GM12872 (cell line): ENCODE measurements around the gene MSL1.

Experiments
- CTCF ChIP-seq: IDR thresholded peaks from 3 replicates; pipeline ENCODE4 v1.5.1; 2011; ENCODE audit warnings: low read depth, mild to moderate bottlenecking, low read length, moderate library complexity; ENCODE audit not compliant: insufficient read depth

The MSL1 gene

DNA sequence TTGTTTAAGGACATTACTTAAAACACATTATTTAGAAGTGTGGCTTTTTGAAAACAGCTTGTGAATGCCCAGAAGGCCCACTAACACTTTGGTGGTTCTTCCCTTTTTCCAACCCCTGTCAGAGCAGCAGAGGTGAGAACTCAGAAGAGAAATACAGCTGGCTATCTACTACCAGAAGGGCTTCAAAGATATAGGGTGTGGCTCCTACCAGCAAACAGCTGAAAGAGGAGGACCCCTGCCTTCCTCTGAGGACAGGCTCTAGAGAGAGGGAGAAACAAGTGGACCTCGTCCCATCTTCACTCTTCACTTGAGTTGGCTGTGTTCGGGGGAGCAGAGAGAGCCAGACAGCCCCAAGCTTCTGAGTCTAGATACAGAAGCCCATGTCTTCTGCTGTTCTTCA lies 48.6 kb downstream of the MSL1 start:
- TF ChIP-seq CTCF, result no peak

GRCh38 chr17:40171750-40172149 lies 50.0 kb downstream of the MSL1 start:
- TF ChIP-seq CTCF, result no peak

DNA sequence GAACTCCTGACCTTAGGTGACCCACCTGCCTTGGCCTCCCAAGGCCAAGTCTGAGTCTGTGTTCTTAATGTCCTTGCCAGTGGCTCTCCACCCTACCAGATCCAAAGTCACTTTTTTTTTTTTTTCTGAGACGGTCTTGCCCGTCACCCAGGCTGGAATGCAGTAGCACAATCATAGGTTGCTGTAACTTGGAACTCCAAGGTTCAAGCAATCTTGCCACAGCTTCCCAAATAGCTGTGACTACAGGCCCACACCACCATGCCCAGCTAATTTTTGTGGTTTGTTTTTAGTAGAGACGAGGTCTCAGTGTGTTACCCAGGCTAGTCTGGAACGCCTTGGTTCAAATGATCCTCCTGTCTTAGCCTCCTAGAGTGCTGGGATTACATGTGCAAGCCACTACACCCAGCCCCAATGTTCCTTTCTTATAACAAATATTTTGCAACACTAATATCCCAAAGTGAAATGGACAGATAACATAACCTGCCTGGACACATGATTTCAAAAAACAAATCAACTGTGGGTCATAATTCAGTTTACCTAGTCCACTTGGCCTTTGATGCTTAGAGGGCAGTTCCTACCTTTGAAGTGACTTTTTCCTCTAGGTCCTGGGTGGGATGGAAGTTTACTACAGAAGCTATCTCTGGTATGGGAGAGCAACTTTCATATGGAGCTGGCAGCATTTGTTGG lies 51.5 kb downstream of the MSL1 start:
- no peak for TF ChIP-seq CTCF

DNA sequence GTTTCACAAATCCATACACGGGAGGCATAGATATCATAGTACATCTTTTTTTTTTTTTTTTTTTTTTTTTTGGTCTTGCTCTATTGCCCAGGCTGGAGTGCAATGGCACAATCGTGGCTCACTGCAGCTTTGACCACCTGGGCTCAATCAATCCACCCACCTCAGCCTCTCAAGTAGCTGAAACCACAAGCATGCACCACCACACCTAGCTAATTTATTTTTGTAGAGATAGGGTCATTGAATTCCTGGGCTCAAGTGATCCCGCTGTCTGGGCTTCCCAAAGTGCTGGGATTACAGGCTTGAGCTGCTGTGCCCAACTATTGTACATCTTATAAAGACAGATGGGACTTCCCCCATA lies 52.0 kb downstream of the MSL1 start:
- no peak for TF ChIP-seq CTCF

DNA sequence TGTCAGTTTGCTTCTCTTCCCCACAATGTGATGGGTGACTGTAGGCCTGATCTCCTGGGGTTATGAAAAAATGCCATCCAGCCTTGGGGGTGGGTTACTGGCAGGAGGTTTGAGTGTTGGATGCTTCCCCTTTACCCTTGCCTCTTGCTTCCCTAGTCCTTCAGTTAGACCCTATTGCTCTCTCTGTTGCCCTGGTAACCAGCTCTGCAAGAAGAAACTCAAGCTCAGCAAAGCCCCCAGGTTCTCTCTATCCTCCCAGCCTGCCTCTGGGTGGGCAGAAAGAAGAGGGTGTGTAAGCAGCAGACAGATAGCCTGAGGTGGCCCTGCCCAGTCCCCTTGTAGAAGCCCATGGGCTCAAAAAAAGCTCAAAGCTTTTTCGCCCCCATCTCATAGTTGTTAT lies 52.7 kb downstream of the MSL1 start:
- TF ChIP-seq CTCF, result no peak

DNA sequence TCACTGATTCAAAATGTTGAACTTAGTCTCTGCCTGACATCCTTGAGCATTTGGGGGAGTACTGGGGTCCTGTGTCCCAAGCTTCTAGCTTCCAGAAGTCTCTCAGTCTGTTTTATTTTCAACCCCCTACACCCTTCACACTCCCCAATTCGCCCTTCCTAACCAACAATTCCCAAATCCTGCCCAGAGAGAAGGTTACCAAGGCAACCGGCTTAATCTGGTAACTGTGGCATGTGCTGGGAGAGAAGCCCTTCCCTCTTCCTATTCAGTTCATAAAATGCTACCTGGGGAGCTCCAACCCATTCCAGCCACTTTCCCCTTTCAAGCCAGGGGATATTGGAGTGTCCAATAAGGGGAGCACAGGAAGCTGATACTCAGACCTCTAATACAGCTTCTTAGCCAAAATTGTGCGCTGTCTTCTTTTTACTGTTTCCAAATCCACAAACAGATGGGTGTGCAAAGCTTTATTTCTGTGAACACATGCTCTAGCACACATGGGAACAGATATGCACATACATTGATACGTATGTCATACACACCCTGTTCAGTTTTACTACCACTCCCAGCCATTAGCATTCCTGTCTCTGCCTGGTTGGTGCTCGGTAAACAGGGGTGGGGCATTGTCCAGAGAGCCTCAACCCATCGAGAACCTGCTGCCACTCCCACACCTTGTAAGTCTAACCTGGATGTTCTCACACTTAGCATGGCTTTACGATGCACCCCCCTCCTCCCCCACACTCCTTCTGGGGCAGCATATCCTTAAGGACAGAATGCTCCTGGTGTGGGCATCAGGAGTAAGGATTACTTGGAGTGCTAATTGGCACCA lies 54.4 kb downstream of the MSL1 start:
- no peak for TF ChIP-seq CTCF

DNA sequence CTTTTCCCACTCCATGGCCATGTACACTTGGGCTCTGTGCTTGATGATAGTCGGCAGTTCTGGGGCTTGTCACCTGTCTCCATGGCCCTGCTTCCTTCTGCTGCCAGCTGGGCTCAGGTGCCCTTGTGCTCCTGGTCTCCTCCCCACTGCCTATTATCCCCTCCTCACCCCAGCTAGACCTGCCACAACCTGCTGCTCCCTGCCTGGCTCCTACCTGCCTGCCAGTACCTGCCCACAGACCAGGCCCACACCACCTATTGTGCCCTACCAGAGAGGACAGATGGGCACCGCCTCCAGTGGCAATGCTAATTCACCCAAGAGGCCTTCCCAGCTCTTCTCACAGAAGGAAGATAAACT lies 55.0 kb downstream of the MSL1 start:
- TF ChIP-seq CTCF, result no peak
